Epithelial cell of esophagus (primary cell): Measurements from ENCODE around the gene PLCL2.

Experiments
- DNase-seq: peaks from one replicate; pipeline ENCODE4 v3.0.0; 2010; ENCODE audit warnings: low read depth
- H3K4me3 ChIP-seq: 2 replicates; pipeline ENCODE4 v1.5.1; 2011; ENCODE audit warnings: mild to moderate bottlenecking, low read length, control low read depth
- TF ChIP-seq, protein P1 (sequence below): IDR thresholded peaks from 2 replicates; pipeline ENCODE4 v1.5.1; 2011; ENCODE audit warnings: low read depth, mild to moderate bottlenecking, low read length, control low read depth, inconsistent platforms; ENCODE audit not compliant: insufficient read depth; ENCODE audit errors: missing control alignments

PLCL2 gene

DNA sequence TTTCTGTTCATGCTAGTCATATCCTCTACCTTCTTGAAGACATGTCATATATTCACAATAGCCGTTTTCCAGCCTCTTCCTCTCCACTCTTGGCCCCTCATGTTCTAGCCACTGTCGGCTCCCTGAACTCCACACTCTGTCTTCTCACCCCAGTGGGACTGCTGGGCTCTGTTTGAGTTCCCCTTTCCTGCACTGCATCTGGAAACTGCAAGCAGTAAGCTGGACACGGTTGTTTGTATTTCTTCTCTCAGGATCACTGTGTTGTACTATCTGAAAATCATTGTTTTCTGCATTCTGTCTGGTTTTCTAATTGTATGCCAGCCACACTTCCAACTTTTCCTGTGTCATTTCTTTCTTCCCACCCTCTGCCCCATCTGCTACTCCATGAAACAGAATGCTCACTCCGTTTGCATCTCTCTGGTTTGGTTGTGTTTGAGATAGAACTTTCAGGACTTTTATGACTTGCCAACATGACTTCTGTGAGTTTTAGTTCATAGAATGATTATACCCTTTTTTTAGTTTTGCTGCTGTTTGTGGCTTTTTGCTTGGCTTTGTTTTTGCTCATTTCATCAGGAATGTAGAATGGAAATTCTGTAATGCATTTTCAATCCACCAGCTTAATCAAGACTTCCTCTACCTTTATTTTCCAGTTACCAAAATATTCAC, 192.3 kb downstream of the PLCL2 start:
- H3K4me3 ChIP-seq: no peak overlapping the region
- no peak for DNase-seq
- TF ChIP-seq, protein P1, sequence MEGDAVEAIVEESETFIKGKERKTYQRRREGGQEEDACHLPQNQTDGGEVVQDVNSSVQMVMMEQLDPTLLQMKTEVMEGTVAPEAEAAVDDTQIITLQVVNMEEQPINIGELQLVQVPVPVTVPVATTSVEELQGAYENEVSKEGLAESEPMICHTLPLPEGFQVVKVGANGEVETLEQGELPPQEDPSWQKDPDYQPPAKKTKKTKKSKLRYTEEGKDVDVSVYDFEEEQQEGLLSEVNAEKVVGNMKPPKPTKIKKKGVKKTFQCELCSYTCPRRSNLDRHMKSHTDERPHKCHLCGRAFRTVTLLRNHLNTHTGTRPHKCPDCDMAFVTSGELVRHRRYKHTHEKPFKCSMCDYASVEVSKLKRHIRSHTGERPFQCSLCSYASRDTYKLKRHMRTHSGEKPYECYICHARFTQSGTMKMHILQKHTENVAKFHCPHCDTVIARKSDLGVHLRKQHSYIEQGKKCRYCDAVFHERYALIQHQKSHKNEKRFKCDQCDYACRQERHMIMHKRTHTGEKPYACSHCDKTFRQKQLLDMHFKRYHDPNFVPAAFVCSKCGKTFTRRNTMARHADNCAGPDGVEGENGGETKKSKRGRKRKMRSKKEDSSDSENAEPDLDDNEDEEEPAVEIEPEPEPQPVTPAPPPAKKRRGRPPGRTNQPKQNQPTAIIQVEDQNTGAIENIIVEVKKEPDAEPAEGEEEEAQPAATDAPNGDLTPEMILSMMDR: no peak

DNA sequence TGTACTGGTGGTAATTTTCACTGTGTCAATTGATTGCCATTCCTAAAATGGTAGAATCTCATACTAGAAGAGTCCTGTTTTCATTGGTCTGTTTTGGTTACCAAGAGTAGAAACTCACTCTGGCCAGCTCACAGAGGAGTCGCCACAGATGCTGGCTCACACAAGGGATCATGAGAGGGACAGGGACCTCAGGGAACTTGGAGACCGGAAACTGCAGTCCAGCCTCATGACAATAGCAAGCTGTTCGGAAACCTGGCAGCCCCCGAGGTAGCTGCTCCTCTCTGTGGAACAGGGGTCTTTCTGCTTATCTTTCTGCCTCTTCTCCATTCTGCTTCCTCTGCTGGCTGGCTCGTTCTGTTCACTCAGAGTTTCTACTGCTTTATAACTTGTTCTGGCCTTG, 192.9 kb downstream of the PLCL2 start:
- no peak for DNase-seq
- TF ChIP-seq, protein P1: no peak

DNA sequence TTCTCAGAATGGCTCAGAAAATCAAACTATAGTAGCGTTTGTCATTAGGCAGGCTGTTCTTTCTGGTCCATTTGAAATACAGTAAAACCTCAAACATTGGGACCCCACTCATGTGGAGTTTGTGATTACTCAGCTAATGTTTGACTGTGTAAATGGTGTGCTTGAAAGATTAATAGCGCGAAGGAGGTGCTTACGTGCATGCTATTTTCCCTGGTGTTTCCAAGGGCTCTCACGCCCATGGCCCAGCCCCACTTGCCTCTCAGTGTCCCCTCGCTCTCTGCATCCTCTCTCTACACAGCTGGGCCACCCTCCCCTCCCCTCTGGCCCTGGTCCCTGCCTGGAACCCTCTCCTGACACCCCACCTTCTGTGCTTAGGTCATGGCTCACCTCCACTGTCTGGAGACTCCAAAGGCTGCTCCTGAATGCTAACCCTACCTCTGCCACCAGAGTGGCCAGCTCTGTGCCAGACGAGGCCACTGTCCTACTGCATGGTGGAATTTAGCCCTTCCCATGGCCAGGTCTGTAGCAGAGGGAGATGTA, 194.2 kb downstream of the PLCL2 start:
- no peak for DNase-seq
- TF ChIP-seq, protein P1: no peak
- H3K4me3 ChIP-seq: no peak overlapping the region

More for the DNA sequence above, 192.9 kb downstream of the PLCL2 start:
- H3K4me3 ChIP-seq: no peak overlapping the region

DNA sequence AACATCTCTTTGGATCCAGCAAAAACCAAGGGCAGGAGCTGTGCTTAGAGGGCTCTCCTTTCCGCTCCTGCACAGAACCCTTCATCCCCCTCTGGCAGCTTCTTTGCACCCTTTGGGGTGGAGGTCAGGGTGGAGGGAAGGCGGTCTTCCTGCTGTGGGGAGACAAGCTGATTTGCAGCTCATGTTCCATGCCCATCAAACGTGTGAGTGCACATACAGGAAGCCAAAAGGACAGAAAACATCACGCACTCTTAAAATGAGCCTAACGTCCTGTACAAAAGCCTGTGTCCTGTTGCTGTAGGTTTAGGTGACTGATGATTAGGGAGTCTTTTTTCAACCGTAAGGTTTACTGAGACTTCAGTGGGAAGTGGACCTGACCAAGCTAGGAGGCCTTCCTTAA, 195.2 kb downstream of the PLCL2 start:
- no peak for DNase-seq
- TF ChIP-seq, protein P1: no peak
- H3K4me3 ChIP-seq: no peak overlapping the region

DNA sequence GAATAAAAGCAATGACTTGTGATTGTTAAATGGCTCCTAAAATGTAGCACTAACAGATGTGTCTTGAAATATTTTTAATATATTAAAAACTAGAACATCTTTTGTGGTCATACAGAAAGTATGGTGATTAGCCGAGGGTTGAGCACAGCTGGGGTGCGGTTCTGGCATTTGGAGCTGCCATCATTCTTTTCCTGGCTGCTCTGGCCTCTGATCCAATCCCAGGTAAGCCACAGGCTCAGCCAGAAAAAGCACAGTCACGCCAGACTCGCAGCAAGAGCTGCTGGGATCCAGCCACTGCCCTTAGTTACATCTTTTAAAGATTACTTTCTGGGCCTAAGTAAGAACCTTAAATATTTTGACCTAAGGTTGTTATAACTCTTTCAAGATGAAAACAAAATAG, 196.8 kb downstream of the PLCL2 start:
- TF ChIP-seq, protein P1: no peak
- no peak overlapping the region for H3K4me3 ChIP-seq
- DNase-seq: no peak

DNA sequence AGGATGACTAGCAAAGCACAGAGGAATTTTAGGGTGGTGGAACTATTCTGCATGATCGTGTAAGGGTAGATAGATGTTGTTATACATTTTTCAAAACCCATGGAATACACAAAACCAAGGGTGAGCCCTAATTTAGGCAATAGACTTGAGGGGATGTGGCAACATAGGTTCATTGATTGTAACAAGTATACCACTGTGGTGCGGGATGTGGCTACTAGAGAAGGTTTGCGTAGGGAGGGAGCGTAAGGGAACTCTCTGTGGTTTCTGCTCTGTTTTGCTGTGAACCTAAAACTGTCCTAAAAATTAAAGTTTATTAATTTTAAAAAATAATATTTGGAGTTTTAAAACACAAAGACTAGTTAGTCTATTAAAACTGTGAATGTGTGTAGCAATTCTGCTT, 202.8 kb downstream of the PLCL2 start:
- DNase-seq: no peak
- H3K4me3 ChIP-seq: no peak overlapping the region
- TF ChIP-seq, protein P1: no peak

DNA sequence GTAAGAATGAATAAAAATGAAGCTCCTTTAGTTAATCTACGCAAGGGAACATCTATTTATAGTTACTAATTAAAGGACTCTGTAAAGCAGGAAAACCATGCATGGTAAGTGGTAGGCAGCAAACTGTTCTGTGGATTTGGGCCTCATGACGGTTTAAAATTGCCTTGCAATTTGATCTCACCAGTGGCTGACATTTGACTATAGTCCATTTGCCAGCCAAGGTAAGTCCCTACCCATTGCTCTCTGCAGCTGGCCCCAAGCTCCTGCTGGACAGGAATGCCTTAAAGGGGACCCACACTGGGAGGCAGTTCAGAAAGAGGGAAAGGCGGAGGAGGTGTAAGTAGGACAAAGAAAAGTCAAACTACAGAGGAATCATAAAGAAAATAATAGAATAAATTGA, 203.3 kb downstream of the PLCL2 start:
- TF ChIP-seq, protein P1: no peak
- no peak for DNase-seq

More for the DNA sequence above, 203.3 kb downstream of the PLCL2 start:
- H3K4me3 ChIP-seq: no peak overlapping the region
